GM19193 (cell line): Measurements from ENCODE around the gene DCAF8.

Experiments used
- POLR2A ChIP-seq: IDR thresholded peaks from 4 replicates; pipeline ENCODE4 v1.6.1; 2011; ENCODE audit not compliant: insufficient read depth, insufficient read length; ENCODE audit errors: extremely low read depth

DCAF8 gene

DNA sequence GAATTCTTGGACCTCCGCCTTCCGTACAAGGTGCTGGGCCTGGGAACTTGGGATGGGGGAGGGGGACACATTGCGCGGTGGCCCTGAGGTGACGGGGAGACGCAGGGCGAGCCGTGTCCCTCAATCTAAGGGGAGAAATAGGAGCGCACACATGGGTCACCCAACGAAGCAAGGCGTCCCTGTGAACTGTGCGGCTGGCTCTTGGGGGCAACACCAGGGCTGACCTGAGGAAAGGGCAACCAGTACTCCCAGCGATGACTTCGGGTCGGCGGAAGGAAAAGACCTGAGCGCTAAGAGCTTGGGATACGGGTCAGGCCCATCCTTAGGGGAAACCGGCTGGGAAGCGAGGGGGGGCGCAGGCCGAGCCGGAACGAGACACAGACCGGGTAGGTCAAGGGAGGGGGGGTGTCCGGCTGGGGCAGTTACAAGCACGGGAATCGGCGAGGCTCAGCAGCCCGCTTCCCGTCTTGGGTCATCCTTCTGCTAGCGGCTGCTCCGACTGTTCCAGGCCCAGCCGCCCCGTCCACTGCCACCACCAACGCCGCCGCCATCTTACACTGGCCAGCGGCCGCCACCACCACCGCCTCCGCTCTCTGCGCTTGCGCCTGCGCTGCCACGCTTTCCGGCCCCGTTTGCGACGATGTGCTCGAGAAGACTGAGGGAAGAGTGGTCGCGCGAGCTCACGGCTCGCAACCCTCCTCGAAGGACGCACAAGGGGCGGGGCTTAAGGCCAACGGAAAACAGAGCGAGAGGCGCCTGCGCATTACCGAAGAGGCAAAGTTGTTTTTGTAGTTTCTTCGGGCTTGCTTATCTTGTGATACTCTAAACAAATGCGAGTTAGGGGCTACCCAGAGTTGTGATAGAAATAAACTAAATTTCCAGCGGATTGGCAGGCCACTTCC is at the start of gene DCAF8:
Gene DCAF8 (minus strand): TSS at position 657 of the 902 bp plus-strand sequence. CDS start 18,541 bp downstream, outside the sequence.
- peak; percentile 94 for TF ChIP-seq POLR2A

DNA sequence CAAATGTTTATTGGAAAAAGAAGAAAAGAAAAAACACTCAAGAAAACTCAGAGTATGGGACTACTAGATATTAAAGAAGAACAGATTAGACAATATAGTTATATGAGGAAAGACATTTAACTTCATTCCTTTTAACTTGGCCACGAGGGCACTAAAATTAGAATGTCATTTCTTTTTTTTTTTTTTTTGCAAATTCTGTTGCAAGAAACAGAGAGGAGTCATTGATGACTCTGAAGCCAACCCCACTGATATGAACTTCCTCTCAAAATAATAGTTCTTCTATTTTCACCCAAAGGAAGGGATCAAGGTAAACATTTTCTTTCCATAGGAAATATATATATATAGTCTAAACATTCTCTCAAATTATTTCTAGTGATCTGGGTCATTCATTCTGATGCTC is 47.2 kb upstream of the DCAF8 start:
- no peak for TF ChIP-seq POLR2A

DNA sequence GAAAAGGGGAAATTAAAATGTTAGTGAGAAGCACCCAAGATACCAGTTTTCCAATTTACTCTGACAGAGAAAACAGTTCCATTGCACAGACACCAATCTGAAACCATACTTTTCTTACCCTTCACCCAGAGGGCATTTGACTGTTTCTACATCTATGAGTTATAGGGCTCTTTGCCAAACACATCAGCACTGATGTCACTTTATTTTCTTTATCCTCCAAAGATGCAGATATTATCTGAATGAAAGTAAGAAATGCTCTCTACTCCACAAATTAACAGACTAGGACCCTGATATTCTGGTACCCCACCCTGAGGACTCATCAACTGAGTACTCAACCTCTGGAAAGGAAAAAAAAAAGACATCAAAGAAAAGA is 46.8 kb upstream of the DCAF8 start:
- no peak for TF ChIP-seq POLR2A

DNA sequence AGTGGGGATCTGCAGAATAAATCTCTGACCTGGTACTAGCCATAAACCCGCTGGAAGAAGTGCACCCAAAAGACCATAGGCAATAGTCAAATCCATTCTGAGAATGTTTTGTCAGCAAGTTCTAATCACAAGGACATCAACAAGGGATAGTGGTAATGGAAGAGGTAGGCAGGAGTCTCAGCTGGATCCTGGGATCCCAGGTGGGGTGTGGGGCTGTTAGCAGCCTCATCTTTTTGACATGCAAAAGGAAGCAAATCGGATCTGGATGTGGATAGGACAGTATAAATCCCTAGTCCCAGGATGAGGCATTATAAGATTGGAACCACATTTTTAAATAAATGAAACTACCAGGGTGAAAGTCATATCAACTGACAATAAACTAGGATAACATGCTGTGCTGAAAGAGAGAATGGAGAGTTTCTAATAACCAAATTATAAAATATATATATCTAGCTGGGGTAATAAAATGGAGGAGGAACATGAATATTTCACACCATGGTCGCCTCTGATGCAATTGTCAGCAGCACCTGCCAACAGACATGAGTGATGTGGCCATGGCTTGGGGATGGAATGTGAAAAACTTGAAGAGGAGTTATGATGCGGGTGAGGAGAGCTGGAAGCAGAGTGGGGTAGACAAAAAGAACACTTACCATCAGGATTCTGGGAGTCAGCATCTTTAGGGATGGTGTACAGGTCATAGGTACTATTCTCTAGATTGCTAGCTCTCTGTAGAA is 46.3 kb upstream of the DCAF8 start:
- TF ChIP-seq POLR2A, result no peak

DNA sequence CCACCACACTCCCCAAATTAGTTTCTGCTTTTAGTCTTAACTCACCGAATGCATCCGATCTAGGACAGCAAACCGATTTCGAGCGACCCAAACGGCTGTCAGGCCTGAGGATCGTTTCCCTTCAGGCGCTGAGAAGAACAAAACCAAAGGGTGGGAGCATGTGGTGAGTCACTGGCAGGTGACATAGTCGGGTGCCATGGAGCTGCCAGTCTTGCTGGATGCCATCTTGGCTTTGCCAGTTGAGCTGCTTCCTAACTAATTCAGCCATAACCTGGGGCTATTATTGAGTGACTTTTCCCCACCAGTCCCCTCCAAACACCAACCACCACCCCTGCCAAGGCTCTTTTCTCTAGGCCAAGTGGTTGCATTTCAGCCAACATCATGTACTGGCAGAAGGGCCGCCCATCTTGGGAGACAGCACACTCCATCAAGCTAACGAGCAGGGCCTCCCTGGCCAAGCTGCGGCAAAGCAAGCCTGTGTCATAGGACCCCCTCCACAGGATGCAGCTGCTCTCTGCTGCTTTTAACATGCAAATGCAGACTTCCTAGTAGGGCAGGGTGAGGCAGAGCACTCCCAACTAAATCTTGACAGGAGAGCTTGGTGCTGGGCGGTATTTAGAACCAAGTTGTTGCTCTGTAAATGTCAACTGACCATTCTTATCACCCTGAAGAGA is 44.9 kb upstream of the DCAF8 start:
- TF ChIP-seq POLR2A, result no peak

DNA sequence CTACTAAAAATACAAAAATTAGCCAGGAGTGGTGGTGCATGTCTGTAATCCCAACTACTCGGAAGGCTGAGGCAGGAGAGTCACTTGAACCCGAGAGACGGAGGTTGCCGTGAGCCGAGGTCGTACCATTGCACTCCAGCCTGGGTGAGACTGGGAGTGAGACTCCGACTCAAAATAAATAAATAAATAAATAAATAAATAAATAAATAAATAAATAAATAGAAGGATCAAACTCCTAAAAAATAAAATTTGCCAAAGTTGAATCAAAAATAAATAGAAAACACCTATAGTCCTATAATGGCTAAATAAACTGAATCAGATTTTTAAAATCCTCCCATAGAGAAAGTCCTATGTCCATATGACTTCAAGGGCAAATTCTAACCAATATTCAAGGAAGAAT is 37.8 kb upstream of the DCAF8 start:
- no peak for TF ChIP-seq POLR2A

DNA sequence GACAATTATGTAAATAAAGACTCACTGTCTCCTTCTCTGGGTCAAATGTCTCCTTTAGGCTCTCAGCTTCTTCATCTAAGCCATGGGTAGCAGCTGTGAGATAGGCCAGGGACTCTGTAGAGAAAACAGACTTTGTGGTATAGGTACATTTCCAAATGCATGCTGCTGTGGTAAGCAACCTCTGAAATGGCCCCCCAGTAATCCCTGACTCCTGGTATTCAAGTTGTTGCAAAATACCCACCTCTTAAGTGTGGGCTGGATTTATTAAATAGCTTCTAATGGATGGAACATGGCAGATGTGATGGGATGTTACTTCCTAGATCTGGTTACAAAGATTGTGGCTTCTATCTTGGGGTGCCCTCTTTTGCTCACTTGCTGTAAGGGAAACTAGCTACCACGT is 33.7 kb upstream of the DCAF8 start:
- TF ChIP-seq POLR2A, result no peak

DNA sequence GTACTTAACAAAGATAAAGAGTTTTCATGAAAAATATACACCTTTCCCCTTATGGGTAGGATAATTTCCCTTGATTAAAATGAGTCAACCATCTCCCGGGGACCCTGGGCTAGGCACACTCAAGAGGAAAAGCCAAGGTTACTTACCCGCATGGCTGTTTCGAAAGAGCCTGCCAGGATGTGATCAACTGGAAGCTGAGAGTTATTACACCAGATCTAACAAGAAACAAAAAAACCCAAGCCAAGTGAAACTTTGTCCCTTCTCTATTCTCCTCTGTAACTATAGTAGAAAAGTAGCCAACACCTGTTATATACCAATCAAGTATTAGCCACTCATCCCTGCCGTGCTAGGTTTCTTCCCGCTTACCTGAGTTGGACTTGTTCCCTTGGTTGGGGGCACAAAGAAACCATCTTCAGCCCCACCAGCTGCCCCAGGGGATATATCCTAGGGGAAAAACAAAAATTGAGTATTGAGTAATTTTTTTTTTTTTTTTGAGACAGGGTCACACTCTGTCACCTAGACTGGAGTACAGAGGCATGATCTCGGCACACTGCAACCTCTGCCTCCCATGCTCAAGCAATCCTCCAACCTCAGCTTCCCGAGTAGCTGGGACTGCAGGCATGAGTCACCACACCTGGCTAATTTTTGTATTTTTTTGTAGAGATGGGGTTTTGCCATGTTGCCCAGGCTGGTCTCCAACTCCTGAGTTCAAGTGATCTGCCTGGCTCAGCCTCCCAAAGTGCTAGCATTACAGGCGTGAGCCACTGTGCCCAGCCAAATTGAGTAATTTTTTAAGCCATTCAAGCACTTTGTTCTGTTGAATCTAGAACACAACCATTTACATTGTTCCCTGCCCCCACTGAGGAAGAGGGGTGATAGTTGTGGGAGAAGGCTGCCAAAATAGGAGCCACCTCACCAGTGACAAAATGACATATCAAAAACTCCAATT is 30.9 kb upstream of the DCAF8 start:
- TF ChIP-seq POLR2A, result no peak

DNA sequence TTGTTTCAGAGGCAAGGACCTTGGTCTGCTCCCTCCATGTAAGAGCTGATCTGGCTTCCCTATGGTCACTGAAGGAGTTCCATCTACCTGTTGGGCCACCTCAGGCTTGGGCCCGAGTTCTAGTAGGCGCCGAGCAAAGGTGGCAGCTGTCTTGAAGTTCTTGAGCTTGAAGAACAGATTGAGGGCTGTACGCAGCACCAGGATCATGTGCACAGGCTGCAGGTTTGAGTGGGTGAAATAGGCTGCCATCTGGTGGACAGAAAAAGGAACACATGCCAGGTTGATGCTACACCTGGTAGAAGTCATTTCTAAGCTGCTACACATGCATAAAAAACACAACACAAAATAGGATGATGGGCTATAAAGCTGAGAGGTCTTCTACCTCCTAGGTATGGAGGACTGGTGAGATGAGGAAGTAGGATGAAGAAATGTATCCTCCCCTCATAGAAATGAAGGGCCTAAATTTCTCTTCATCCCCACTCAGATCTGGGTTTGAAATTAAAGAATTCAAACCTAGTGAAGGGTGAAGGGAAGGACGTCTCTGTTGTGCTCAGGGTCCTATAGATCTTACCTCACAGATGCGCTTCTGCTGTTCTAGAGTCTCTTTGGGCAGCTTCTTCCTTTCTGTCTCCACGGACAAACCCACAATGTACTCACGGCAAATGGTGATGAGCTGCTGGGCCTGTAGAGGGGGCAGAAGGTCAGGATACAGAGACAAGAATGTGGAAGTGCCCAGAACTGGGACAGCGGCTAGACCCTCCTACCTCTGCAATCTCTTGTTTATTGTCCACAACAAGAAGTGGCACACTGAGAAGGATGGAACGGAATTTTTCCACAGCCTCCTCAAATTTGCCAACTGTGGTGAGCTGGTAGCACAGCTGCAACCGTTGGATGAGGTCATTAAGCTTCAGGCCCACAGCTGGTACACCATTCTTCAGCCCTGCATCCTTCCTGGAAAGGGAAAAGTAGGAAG is 29.2 kb upstream of the DCAF8 start:
- TF ChIP-seq POLR2A, result no peak

DNA sequence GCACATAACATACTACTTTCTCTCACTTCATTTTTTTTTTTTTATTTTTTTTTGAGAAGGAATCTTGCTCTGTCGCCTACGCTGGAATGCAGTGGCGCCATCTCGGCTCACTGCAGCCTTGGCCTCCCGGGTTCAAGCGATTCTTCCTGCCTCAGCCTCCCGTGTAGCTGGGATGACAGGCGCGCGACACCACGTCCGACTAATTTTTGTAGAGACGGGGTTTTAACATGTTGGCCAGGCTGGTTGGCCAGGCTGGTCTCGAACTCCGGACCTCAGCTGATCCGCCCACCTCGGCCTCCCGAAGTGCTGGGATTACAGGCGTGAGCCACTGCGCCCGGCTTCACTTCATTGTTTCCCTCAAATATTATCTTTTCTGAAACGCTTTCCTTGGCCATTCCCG is 23.2 kb upstream of the DCAF8 start:
- no peak for TF ChIP-seq POLR2A

DNA sequence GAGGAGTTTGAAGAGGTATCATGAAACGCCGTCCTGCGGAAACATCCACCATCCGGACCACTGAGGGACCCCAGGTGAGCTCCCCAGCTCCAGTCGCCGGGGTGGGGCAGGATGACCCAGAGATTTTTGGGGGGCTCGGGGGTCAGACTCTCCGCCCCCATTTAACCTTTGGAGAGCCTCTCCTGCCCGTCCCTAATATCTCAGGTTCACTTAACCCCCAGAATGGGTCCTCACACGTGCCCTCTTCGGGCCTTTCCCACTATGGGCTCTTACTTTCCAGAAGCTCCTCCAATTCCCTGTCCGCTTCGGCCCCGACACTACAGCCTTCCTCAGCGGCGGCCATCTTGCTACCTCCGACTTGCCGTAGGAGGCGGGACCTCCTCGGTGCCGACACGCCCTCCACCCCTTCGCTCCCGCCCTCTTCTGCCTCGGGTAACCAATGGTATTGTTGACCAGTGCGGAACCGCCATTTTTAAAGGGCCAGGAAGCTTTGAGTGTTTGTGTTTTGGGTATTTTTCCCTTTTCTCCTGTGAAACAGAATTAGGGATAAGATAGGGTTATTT is 22.5 kb upstream of the DCAF8 start, which contains the start of gene PEX19:
Gene PEX19 (minus strand): TSS at position 352 of the 563 bp plus-strand sequence. CDS start 9 bp downstream, at position 343.
- peak; percentile 84 for TF ChIP-seq POLR2A

DNA sequence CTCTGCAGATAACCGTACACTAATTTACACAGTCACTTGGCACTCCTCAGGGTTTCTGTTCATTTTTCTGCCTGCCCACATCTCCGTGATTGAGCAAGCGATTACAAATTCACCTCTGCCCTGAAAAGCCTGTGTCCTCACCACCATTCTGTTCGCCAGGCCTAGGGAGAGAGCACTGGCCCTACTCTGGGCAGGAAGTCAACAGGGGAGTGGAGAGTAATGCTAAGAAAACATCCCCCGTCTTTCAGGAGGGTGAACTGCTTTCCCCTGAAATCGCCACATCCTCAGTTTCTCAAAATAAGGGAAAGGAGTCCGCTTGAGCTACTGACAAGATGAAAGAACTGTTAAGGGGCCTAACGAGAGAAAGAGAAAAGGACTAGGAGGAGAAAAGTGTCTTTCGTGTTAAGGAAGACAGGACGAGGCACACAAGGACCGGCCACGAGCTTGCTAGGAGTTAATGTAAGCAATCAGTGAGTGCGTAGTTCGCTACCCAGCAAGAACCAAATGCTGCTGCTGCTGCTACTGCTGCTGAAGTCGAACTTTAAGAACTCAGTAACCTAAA is 22.0 kb upstream of the DCAF8 start:
- TF ChIP-seq POLR2A, result no peak
